Measurements from ENCODE around the gene VPS13D. TPM values are rescaled to one million over a fixed set of nuclear protein-coding genes. Genes with fewer than 3 reads are reported as not detected.

The VPS13D gene
- total RNA-seq, 4 donors from 2014 or later = 88.1 to 105 (median 97.1) TPM

DNA sequence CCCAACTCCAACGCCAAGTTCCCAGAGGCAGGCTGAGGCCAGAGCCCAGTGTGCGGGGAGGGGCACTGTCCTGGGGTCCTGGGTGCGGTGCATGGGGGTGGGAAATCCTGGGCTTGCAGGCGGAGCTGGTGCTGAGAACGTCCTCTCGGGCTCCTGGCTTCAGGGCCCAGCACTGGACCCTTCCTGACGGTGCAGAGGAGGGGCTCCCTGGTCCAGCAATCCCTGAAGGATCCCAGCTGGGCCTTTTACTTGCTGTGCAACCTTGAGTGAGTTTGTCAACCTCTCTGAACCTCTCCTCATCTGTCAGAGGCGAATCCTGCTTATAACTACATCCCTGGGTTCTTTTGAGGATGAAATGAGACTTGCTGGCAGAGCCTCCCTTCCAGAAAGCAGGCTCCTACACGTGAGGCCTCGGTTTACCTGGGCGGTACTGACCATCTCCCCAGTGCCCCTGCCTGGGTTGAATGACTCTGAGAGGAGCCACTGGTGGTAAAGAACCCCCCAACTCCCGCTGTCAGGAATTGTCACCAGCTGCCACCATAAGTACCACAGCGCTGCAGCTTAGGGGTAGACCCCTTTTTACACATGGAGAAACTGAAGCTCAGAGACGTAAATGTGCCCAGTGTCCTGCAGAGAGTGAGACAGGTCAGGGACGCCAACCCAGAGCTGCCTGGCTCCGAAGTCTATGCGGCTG lies 310.9 kb downstream of the VPS13D start:
- no peak for ATAC-seq (ENCODE audit: low FRiP score)
- DNase-seq (ENCODE audit: low spot score) = no peak

DNA sequence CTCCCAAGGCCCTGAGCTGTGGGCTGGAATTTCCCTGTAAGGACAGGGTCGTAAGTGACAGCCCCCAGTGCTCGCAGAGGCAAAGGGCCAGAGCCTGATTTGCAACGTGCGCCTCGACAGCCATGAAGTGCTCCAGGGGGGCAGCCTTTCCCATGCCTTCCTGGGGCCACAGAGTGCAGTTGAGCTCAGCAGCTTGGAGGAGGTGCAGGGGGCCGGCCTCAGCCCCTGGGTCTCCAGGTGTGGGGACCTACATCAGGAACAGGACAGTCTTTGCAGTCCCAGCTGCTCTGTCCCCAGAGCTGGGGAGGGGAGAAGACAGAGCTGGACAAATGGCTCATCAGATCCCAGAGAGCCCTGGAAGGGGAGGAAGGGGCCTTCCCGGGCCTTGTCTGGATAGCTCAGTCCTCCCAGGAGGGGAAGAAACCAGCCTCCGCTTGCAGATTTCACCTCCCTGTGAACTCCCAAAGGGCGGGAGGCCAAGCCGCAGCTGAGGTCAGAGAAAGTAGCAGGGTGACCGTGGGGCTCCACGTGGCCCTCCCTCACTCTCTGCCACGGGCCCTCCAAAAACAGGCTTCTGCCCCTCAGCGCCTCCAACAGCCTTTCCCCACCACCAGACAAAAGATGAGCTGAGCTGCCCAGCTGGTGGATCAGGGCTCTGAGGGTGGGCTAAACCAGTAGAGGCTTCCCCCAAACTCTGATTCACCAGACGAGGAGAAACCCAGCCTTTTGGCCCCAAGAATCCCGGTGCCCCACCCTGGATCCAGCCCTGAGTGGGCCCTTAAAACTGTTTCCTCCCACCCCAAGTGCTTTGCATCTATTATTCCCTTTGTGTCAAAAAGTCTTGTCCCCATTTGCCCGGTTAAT lies 311.7 kb downstream of the VPS13D start:
- ATAC-seq (ENCODE audit: low FRiP score) (no peak), DNase-seq (ENCODE audit: low spot score) (no peak)
- TF ChIP-seq, protein P1, sequence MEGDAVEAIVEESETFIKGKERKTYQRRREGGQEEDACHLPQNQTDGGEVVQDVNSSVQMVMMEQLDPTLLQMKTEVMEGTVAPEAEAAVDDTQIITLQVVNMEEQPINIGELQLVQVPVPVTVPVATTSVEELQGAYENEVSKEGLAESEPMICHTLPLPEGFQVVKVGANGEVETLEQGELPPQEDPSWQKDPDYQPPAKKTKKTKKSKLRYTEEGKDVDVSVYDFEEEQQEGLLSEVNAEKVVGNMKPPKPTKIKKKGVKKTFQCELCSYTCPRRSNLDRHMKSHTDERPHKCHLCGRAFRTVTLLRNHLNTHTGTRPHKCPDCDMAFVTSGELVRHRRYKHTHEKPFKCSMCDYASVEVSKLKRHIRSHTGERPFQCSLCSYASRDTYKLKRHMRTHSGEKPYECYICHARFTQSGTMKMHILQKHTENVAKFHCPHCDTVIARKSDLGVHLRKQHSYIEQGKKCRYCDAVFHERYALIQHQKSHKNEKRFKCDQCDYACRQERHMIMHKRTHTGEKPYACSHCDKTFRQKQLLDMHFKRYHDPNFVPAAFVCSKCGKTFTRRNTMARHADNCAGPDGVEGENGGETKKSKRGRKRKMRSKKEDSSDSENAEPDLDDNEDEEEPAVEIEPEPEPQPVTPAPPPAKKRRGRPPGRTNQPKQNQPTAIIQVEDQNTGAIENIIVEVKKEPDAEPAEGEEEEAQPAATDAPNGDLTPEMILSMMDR (IDR thresholded peaks at IDR 0.05) = no peak

More for the DNA sequence above, 310.9 kb downstream of the VPS13D start:
- TF ChIP-seq, protein P1 (IDR thresholded peaks at IDR 0.05) = no peak

DNA sequence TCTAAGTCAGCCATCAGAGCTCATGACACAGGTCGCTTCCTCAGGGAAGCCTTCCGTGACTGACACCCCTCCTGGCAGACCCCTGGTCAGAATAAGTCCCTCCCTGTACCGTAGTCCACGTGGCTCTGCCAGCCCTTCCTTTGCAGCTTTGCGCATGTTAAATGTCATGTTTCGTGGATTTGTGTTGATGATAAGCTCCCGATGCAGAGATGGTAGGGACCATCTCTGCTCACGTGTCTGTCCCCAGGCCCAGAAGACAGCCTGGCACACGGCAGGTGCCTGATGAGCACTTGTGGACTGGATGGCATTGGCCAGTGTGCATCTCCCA lies 312.3 kb downstream of the VPS13D start:
- TF ChIP-seq, protein P1 (IDR thresholded peaks at IDR 0.05) = no peak
- no peak for ATAC-seq (ENCODE audit: low FRiP score)
- DNase-seq (ENCODE audit: low spot score) = no peak

DNA sequence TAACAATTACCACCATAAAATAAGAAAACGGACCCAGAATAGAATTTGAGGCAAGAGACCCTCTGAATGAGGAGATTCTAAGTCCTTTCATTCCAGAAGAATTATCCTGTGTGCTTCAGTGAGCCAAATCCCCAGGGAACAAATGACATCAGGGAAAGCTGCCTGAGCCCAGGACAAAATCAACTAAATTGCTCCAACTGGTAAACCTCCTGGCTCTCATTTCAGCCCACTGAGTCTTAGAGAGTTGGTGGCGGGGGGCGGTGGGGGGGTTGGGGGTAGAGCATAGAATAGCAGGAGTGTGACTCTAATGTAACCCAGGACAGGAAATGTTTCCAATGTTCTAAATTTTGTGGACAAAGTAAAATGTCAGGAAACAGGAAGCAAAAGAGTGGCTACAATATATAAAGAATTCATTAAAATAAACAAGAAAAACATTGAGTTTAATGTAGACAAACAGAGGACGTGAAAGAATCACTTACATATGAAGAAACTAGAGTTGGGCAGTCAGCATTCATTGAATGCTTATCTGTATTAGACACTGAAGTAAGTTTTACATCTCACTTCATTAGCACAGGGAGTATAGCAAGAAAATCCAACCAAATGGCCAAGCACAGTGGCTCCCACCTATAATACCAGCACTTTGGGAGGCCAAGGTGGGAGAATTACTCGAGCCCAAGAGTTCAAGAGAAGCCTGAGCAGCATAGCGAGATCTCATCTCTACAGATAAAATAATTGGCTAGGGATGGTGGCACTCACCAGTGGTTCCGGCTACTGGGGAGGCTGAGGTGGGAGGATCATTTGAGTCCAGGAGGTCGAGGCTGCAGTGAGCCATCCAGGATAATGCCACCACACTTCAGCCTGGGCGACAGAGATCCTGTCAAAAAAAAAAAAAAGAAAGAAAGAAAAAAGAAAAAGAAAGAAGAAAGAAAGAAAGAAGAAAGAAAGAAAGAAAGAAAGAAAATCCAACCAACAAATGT lies 313.1 kb downstream of the VPS13D start:
- TF ChIP-seq, protein P1 (IDR thresholded peaks at IDR 0.05) = no peak
- ATAC-seq (ENCODE audit: low FRiP score) (no peak), DNase-seq (ENCODE audit: low spot score) (no peak)

DNA sequence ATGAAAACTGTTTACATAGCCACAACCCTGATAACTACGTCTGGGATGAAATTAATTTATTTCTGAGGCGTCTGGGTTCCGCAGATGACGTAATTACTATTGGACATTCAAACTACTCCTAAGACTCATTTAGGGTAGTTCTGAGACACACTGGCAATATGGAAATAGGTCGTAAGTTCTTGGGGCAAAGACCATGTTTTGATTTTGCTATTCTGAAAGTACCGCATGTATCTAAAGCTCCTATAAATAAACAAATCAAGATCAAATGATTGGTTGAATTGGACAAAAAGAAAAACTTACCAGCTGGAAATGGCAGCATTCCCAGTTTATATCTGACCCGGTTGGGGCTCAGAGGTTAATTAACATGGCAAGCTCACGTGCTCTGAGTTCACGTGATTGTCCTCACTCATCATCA lies 313.9 kb downstream of the VPS13D start:
- DNase-seq (ENCODE audit: low spot score) = no peak

DNA sequence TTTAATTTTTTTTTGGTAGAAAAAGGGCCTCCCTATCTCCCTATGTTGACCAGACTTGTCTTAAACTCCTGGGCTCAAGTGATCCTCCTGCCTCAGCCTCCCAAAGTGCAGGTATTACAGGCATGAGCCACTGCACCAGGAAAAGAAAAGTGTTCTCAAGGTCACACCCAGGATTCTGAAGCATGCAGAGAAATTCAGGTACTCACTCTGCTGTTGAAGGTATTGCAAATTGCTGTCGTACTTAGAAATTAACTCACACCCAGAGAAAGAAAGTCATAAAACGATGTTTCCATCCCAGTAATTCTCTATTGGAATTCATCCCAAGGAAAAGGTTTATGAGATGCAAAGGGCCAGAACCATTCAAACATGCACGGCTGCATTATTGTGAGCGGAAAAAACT lies 314.5 kb downstream of the VPS13D start:
- DNase-seq (ENCODE audit: low spot score) = no peak
- TF ChIP-seq, protein P1 (IDR thresholded peaks at IDR 0.05) = no peak
- ATAC-seq (ENCODE audit: low FRiP score) = no peak

More for the DNA sequence above, 313.9 kb downstream of the VPS13D start:
- no peak for ATAC-seq (ENCODE audit: low FRiP score)
- TF ChIP-seq, protein P1 (IDR thresholded peaks at IDR 0.05) = no peak

All from omental fat pad (tissue), 4 donors.